HepG2 (cell line): ENCODE results near the gene C4BPA. TPM values are rescaled to one million over a fixed set of nuclear protein-coding genes. Genes with fewer than 3 reads are reported as not detected.

Experiments
- ATAC-seq: fragments of 200-7000 bp; cut with Tn5 transposase; 3 replicates; pipeline ENCODE4 v1.9.1; 2020; ENCODE audit warnings: mild to moderate bottlenecking, moderate library complexity
- BruUV-seq: library from RNA; stranded (reverse); fragments of 400-500 nt; replicated peaks from 2 replicates; lab custom pipeline; 2021; lab: Mats Ljungman, UMichigan
- CTCF ChIA-PET: fragments of 300-600 bp; formaldehyde crosslinking; extraction: SDS; loops from one replicate; lab custom pipeline; 2021; ENCODE audit warnings: low total read pairs, inconsistent platforms, low intra/inter-chr PET ratio; lab: Yijun Ruan, JAX
- POLR2A ChIA-PET: fragments of 350-600 bp; sonication (Branson Sonifier 250); formaldehyde crosslinking; loops from one replicate; lab custom pipeline; 2020; ENCODE audit warnings: antibody characterized with exemption, inconsistent platforms; lab: Yijun Ruan, JAX
- DNase-seq: peaks from one replicate; pipeline ENCODE4 v3.0.0-alpha.2; 2015; ENCODE audit warnings: low spot score
- FAIRE-seq: peaks from 3 replicates; lab custom pipeline; 2011; peaks lifted over from hg19 to GRCh38; lab: Jason Lieb, UNC
- H2AFZ ChIP-seq: one replicate; pipeline ENCODE4 v1.6.1; 2011; ENCODE audit warnings: low read length, inconsistent platforms
- H3K27ac ChIP-seq: fragments of 300-600 bp; 3 replicates; pipeline ENCODE4 v1.8.0; 2011; ENCODE audit warnings: mixed run types, mild to moderate bottlenecking, mixed read lengths, low read length, inconsistent platforms; ENCODE audit not compliant: insufficient read depth; ENCODE audit errors: extremely low read length
- H3K27me3 ChIP-seq, 2 experiments: fragments of 200-600 bp in 1 of 2; 2 replicates in 1 of 2; 3 replicates in 1 of 2; pipeline versions ENCODE4 v1.6.0 to v1.8.0; 2011; ENCODE audit warnings: low read length in 2 of 2, mild to moderate bottlenecking in 2 of 2, moderate library complexity in 2 of 2, inconsistent platforms in 1 of 2; ENCODE audit not compliant: insufficient read depth in 2 of 2, control insufficient read depth in 1 of 2
- H3K36me3 ChIP-seq, 2 experiments: fragments of 200-600 bp in 1 of 2; replicated peaks in 1 of 2; 2 replicates in 1 of 2; 3 replicates in 1 of 2; pipeline versions ENCODE4 v1.5.1 to v1.8.0; 2011; ENCODE audit warnings: low read length in 2 of 2, inconsistent platforms in 1 of 2; ENCODE audit not compliant: insufficient read depth in 2 of 2, control insufficient read depth in 1 of 2
- H3K4me1 ChIP-seq: 2 replicates; pipeline ENCODE4 v1.5.1; 2012; ENCODE audit warnings: low read length, inconsistent platforms; ENCODE audit not compliant: insufficient read depth
- H3K4me2 ChIP-seq: 2 replicates; pipeline ENCODE4 v1.6.0; 2011; ENCODE audit warnings: low read depth, low read length, inconsistent platforms
- H3K4me3 ChIP-seq, 3 experiments: fragments of 200-600 bp in 1 of 3; sonication (generic), shearing (Covaris generic) in 1 of 3; replicated peaks in 1 of 3; 2 replicates each; pipeline ENCODE4 v1.5.1; 2011 to 2016; ENCODE audit warnings: low read length in 3 of 3, inconsistent platforms in 2 of 3, low read depth in 2 of 3, mild to moderate bottlenecking in 2 of 3, control low read depth in 1 of 3, mixed read lengths in 1 of 3; ENCODE audit not compliant: insufficient read depth in 1 of 3
- H3K79me2 ChIP-seq: one replicate; pipeline ENCODE4 v1.6.1; 2011; ENCODE audit warnings: low read length, inconsistent platforms; ENCODE audit not compliant: insufficient read depth
- H3K9ac ChIP-seq: 2 replicates; pipeline ENCODE4 v1.6.0; 2011; ENCODE audit warnings: mild to moderate bottlenecking, low read depth, low read length, inconsistent platforms; ENCODE audit not compliant: insufficient read depth
- H3K9me3 ChIP-seq: 2 replicates; pipeline ENCODE4 v1.5.1; 2012; ENCODE audit warnings: mild to moderate bottlenecking, low read length
- H4K20me1 ChIP-seq: 2 replicates; pipeline ENCODE4 v1.6.0; 2011; ENCODE audit warnings: inconsistent platforms, mild to moderate bottlenecking, low read length, moderate library complexity; ENCODE audit not compliant: insufficient read depth
- BATF2 ChIP-seq: sonication (generic); formaldehyde crosslinking; IDR thresholded peaks from 2 replicates; pipeline ENCODE4 v1.8.0; 2022; ENCODE audit warnings: mild to moderate bottlenecking, missing genetic modification reagents, moderate library complexity
- HMG20A ChIP-seq: IDR thresholded peaks from 2 replicates; pipeline ENCODE4 v1.6.1; 2016; ENCODE audit warnings: borderline replicate concordance
- IRF9 ChIP-seq: sonication (generic); formaldehyde crosslinking; IDR thresholded peaks from 2 replicates; pipeline ENCODE4 v1.8.0; 2022; ENCODE audit warnings: missing genetic modification reagents, mild to moderate bottlenecking, borderline replicate concordance
- KLF16 ChIP-seq, 2 experiments: sonication (generic) in 1 of 2; formaldehyde crosslinking in 1 of 2; IDR thresholded peaks; 2 replicates each; pipeline versions ENCODE4 v1.6.1 to v1.8.0; 2016 to 2023; ENCODE audit warnings: missing genetic modification reagents in 2 of 2, missing compliant biosample characterization in 1 of 2
- KLF6 ChIP-seq: IDR thresholded peaks from 2 replicates; pipeline ENCODE4 v1.8.0; 2016; ENCODE audit warnings: missing biosample characterization, missing genetic modification reagents
- KLF9 ChIP-seq: IDR thresholded peaks from 2 replicates; pipeline ENCODE4 v1.6.1; 2016; ENCODE audit warnings: low read depth
- MED1 ChIP-seq: sonication (generic); formaldehyde crosslinking; IDR thresholded peaks from 2 replicates; pipeline ENCODE4 v1.4.0; 2020; ENCODE audit warnings: missing genetic modification reagents
- MXD1 ChIP-seq: sonication (generic); formaldehyde crosslinking; IDR thresholded peaks from 2 replicates; pipeline ENCODE4 v1.4.0; 2020; ENCODE audit warnings: mild to moderate bottlenecking, missing genetic modification reagents
- NBN ChIP-seq: fragments of 450-650 bp; conservative IDR thresholded peaks from 2 replicates; pipeline ENCODE4 v1.6.1; 2017
- NFRKB ChIP-seq: fragments of 450-650 bp; IDR thresholded peaks from 2 replicates; pipeline ENCODE4 v1.6.1; 2017
- PAXIP1 ChIP-seq: sonication (generic); formaldehyde crosslinking; conservative IDR thresholded peaks from 2 replicates; pipeline ENCODE4 v1.4.0; 2020; ENCODE audit warnings: mild to moderate bottlenecking, missing genetic modification reagents, moderate library complexity
- SIX1 ChIP-seq: sonication (generic); formaldehyde crosslinking; IDR thresholded peaks from 2 replicates; pipeline ENCODE4 v1.4.0; 2020; ENCODE audit warnings: missing genetic modification reagents, borderline replicate concordance
- SIX4 ChIP-seq: sonication (generic); formaldehyde crosslinking; IDR thresholded peaks from 2 replicates; pipeline ENCODE4 v1.4.0; 2020; ENCODE audit warnings: missing genetic modification reagents
- SKI ChIP-seq: fragments of 450-650 bp; IDR thresholded peaks from one replicate; pipeline ENCODE4 v1.6.1; 2018; ENCODE audit warnings: mild to moderate bottlenecking; ENCODE audit not compliant: partially characterized antibody
- SOX5 ChIP-seq: IDR thresholded peaks from 2 replicates; pipeline ENCODE4 v1.6.1; 2016; ENCODE audit warnings: borderline replicate concordance
- SP1 ChIP-seq, 2 experiments: fragments of 450-650 bp in 1 of 2; sonication (generic) in 1 of 2; formaldehyde crosslinking in 1 of 2; IDR thresholded peaks; 2 replicates each; pipeline versions ENCODE4 v1.4.0 to v1.6.1; 2016 to 2020; ENCODE audit warnings: missing genetic modification reagents in 1 of 2
- ZFP41 ChIP-seq: sonication (generic); formaldehyde crosslinking; IDR thresholded peaks from 2 replicates; pipeline ENCODE4 v1.4.0; 2020; ENCODE audit warnings: mild to moderate bottlenecking, missing genetic modification reagents, borderline replicate concordance
- ZNF205 ChIP-seq: IDR thresholded peaks from 2 replicates; pipeline ENCODE4 v1.6.1; 2018; ENCODE audit warnings: missing biosample characterization, missing genetic modification reagents
- ZNF292 ChIP-seq: sonication (generic); formaldehyde crosslinking; IDR thresholded peaks from 2 replicates; pipeline ENCODE4 v1.8.1; 2022; ENCODE audit warnings: mild to moderate bottlenecking, low read depth, missing genetic modification reagents, borderline replicate concordance
- ZNF788 ChIP-seq: sonication (generic); formaldehyde crosslinking; IDR thresholded peaks from 2 replicates; pipeline ENCODE4 v1.5.0; 2020; ENCODE audit warnings: mild to moderate bottlenecking, missing genetic modification reagents, borderline replicate concordance
- WGBS: methylation state at CpG from one replicate; pipeline ENCODE4 v1.1.6; 2017; ENCODE audit warnings: low lambda C conversion rate; 5-methylcytosine and 5-hydroxymethylcytosine counted together
- in situ Hi-C: cut with HindIII; loops from 2 replicates; pipeline ENCODE4 v1.10.0; 2017; ENCODE audit warnings: low pct_unique_long_range_greater_than_20kb; ENCODE audit not compliant: extremely low pct_ligation_motif_present
- intact Hi-C: fragments of 100-400 bp; cut with micrococcal nuclease; formaldehyde crosslinking; loops from one replicate; pipeline ENCODE4 v1.10.0; 2022; ENCODE audit not compliant: unreplicated experiment
- polyA plus RNA-seq, 8 experiments: library from polyadenylated mRNA; depleted of rRNA in 3 of 8; stranded (reverse) in 7 of 8; unstranded in 1 of 8; fragments of >200 nt; fragmentation: Illumina TruSeq in 4 of 8; extraction: Trizol in 4 of 8; gene quantifications; 2 replicates each; pipeline versions ENCODE4 v1.2.1 to v1.2.3, GENCODE V29; 2011 to 2016; ENCODE audit warnings: low read depth in 4 of 8, missing spikeins in 1 of 8, mixed read lengths in 1 of 8; ENCODE audit not compliant: insufficient read depth in 1 of 8
- total RNA-seq, 5 experiments: library from RNA; depleted of rRNA; stranded (reverse); fragments of >200 nt; fragmentation: Illumina TruSeq; extraction: Trizol; gene quantifications; 2 replicates each; pipeline ENCODE4 v1.2.3, GENCODE V29; 2016; ENCODE audit warnings: low read depth in 1 of 5

The C4BPA gene
- total and polyA plus RNA-seq, 2 of the 13 experiments (the other 11 are each of a cell fraction or from before 2014, with no cell fraction given), result 32.1 to 60.1 TPM

- Histone ChIP-seq H3K27ac (no peak overlapping the region), H3K9me3 (no peaks in the 10 kb centered on the region), H2AFZ (no peak overlapping the region), H3K27me3 (no peaks in the 10 kb centered on the region), H4K20me1 (no peaks in the 10 kb centered on the region), H3K4me1 (0 out of 2 replicates have a peak, but pooled peaks cover 14% of the 10 kb centered on the region)
- ChIA-PET POLR2A (no interaction called here), CTCF (no interaction called here)
- FAIRE-seq, result no peak
- TF ChIP-seq SIX1 (no peak), SOX5 (CRISPR knock-in tag) (no peak), SIX4 (no peak), BATF2 (CRISPR knock-in tag) (no peak), ZNF788 (CRISPR knock-in tag) (no peak), ZNF205 (no peak), PAXIP1 (CRISPR knock-in tag) (no peak), SP1 (IDR thresholded peaks at IDR 0.05) (no peak), SP1 (CRISPR knock-in tag; IDR thresholded peaks at IDR 0.05) (no peak), KLF6 (CRISPR knock-in tag) (no peak), SKI (no peak), KLF9 (CRISPR knock-in tag) (no peak), ZFP41 (CRISPR knock-in tag) (no peak), MED1 (CRISPR knock-in tag) (no peak), KLF16 (CRISPR knock-in tag; IDR thresholded peaks at IDR 0.05) (no peak), IRF9 (CRISPR knock-in tag) (no peak), NBN (no peak), NFRKB (no peak), HMG20A (no peak), MXD1 (CRISPR knock-in tag) (no peak), ZNF292 (CRISPR knock-in tag) (no peak)
- TF ChIP-seq, all 625 proteins: peak for 0
- peaks cover 1 to 8% of the 10 kb centered on the region in 2 experiments; a peak in 2 of 5 replicates for H3K36me3 ChIP-seq
- DNase-seq, result no peak
- intact Hi-C loops (no loop called here), in situ Hi-C loops (no loop called here)
- H3K79me2 ChIP-seq, result no peaks in the 10 kb centered on the region
- no peak overlapping the region for H3K4me3 ChIP-seq
- H3K9ac ChIP-seq, result no peak overlapping the region
- no TSS peak for BruUV-seq
- H3K4me2 ChIP-seq, result no peak overlapping the region
- WGBS, result 86% methylated on average over 4 of the region's 4 CpGs
- ATAC-seq, result no peak
Measured at GRCh38 chr1:207058252-207058651, 45.8 kb upstream of the C4BPA start.
